NCI-H2107 treated with DMSO at 0.1 percent for 48 hours (cell line): Measurements from ENCODE around the gene GULP1.

Source experiments
- DNase-seq: peaks from one replicate; lab custom pipeline; 2025; ENCODE audit not compliant: unreplicated experiment; lab: John Stamatoyannopoulos, UW

Gene GULP1

GRCh38 chr2:188629753-188630527 is 338.3 kb downstream of the GULP1 start:
- no peak for DNase-seq

DNA sequence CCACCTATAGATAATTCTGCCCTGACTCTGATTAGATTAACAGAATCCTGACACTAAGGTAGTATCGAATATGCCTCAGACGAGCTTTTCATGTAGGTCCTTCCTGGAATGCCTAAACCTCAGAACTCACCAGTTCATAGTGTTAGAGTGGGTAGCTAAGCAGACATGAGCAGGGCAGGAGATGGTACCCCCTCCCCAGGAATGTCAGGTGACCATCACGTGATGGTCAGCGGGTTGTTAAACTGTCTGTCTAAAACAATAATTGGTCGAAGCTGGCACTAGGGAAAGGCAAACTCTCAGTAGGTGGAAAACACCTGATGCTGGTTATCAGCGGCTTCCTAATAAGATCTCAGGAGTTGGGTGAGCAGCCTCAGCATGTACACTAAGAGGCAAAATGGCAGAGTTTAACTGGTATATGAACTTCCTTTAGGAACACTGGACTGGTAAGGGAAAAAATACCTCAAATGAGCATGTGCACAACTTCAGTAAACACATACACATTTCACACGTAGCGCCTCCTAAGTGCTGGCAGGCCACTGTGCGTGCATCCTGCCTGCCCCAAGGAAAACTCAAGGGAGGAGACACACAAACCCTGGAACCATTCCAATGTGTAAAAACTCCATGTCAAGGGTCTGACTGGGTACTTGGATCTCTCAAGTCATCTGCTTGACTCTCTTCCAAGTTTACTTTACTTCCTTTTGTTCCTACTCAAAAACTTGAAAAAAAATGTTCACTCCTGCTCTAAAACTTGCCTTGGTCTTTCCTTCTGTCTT is 339.5 kb downstream of the GULP1 start:
- DNase-seq, result no peak

- no peak for DNase-seq
Observed at GRCh38 chr2:188634656-188635055, 343.0 kb downstream of the GULP1 start.
